RWPE2 (cell line): ENCODE measurements around the gene NAV2.

ENCODE experiments used
- ATAC-seq: fragments of 200-7000 bp; cut with Tn5 transposase; 3 replicates; pipeline ENCODE4 v1.9.1; 2021; ENCODE audit warnings: low read depth
- DNase-seq: peaks from one replicate; pipeline ENCODE4 v3.0.0-alpha.2; 2020; ENCODE audit warnings: low spot score
- H3K27ac ChIP-seq: fragments of 450-650 bp; 2 replicates; pipeline ENCODE4 v1.5.1; 2017; ENCODE audit warnings: mild to moderate bottlenecking; ENCODE audit not compliant: poor library complexity, severe bottlenecking
- H3K27me3 ChIP-seq: fragments of 250-450 bp; sonication (Bioruptor Pico); 2 replicates; pipeline ENCODE4 v1.5.1; 2021; ENCODE audit warnings: mild to moderate bottlenecking, moderate library complexity; ENCODE audit not compliant: insufficient read depth, poor library complexity, severe bottlenecking
- H3K36me3 ChIP-seq: fragments of 250-450 bp; sonication (Bioruptor Pico); 2 replicates; pipeline ENCODE4 v1.5.1; 2020; ENCODE audit warnings: low read depth, mild to moderate bottlenecking, moderate library complexity
- H3K4me1 ChIP-seq: fragments of 250-450 bp; sonication (Bioruptor Pico); 2 replicates; pipeline ENCODE4 v1.5.1; 2021; ENCODE audit warnings: mild to moderate bottlenecking, moderate library complexity; ENCODE audit not compliant: insufficient read depth, poor library complexity, severe bottlenecking
- H3K4me3 ChIP-seq: fragments of 250-450 bp; sonication (Bioruptor Pico); 2 replicates; pipeline ENCODE4 v1.5.1; 2021; ENCODE audit warnings: mild to moderate bottlenecking, moderate library complexity; ENCODE audit not compliant: severe bottlenecking
- H3K9me3 ChIP-seq: fragments of 250-450 bp; sonication (Bioruptor Pico); 2 replicates; pipeline ENCODE4 v1.5.1; 2021; ENCODE audit warnings: mild to moderate bottlenecking, moderate library complexity; ENCODE audit not compliant: severe bottlenecking
- TF ChIP-seq, protein P1 (sequence below): fragments of 450-650 bp; IDR thresholded peaks from one replicate; pipeline ENCODE4 v1.5.1; 2017; ENCODE audit warnings: mild to moderate bottlenecking, moderate library complexity; ENCODE audit not compliant: poor library complexity, severe bottlenecking

The NAV2 gene

GRCh38 chr11:20055312-20055711 lies 342.7 kb downstream of the NAV2 start:
- Histone ChIP-seq H3K36me3 (peaks cover 79% of the 10 kb centered on the region), H3K27me3 (no peaks in the 10 kb centered on the region), H3K27ac (peak overlapping the region; percentile 71), H3K4me1 (peaks cover 41% of the 10 kb centered on the region), H3K9me3 (no peaks in the 10 kb centered on the region), H3K4me3 (no peak overlapping the region)
- TF ChIP-seq, protein P1, sequence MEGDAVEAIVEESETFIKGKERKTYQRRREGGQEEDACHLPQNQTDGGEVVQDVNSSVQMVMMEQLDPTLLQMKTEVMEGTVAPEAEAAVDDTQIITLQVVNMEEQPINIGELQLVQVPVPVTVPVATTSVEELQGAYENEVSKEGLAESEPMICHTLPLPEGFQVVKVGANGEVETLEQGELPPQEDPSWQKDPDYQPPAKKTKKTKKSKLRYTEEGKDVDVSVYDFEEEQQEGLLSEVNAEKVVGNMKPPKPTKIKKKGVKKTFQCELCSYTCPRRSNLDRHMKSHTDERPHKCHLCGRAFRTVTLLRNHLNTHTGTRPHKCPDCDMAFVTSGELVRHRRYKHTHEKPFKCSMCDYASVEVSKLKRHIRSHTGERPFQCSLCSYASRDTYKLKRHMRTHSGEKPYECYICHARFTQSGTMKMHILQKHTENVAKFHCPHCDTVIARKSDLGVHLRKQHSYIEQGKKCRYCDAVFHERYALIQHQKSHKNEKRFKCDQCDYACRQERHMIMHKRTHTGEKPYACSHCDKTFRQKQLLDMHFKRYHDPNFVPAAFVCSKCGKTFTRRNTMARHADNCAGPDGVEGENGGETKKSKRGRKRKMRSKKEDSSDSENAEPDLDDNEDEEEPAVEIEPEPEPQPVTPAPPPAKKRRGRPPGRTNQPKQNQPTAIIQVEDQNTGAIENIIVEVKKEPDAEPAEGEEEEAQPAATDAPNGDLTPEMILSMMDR, result no peak
- DNase-seq (no peak), ATAC-seq (no peak)

DNA sequence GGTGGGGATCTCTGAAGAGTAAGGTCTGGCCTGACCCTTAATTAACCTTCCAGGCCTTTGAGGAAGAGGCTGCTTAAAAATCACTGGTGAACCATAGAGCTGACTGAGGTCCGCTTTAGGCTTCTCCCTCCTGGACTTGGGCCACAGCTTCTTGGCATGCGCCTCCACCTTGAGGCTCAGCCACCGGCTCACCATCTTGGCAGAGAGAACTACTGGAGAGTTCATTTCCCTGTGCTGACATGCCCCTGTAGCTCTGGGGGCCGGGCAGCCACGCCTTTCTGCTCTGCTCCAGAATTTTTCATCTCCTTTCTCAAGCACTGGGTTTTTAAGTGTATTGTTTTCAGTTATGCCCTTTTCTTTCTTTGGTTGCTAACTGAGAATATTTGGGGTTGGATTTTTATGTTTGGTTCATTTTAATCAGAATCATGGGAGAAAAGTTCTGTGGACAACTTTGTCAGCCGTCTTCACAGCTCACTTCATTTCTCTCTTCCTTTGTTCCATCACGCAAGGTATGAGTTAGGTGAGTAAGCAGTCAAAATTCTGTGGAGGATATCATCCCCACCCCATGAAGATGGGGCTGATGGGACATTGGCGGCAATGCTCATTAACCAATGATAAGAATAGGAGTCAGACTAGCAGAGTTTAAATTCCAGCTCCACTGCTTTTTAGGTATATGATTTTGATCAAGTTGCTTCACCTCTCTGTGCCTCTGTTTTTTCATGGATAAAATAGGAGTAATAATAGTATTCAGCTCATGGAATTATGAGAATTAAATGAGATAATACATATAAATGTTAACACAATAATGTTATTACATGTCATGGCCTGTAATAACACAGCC lies 343.7 kb downstream of the NAV2 start:
- H3K36me3 ChIP-seq, result peaks cover 78% of the 10 kb centered on the region
- H3K9me3 ChIP-seq, result no peaks in the 10 kb centered on the region
- TF ChIP-seq, protein P1, result no peak
- H3K4me1 ChIP-seq, result peaks cover 32% of the 10 kb centered on the region
- H3K27me3 ChIP-seq, result no peaks in the 10 kb centered on the region
- H3K4me3 ChIP-seq, result no peak overlapping the region
- DNase-seq (no peak), ATAC-seq (peak; percentile 77)
- peak overlapping the region; percentile 71 for H3K27ac ChIP-seq

DNA sequence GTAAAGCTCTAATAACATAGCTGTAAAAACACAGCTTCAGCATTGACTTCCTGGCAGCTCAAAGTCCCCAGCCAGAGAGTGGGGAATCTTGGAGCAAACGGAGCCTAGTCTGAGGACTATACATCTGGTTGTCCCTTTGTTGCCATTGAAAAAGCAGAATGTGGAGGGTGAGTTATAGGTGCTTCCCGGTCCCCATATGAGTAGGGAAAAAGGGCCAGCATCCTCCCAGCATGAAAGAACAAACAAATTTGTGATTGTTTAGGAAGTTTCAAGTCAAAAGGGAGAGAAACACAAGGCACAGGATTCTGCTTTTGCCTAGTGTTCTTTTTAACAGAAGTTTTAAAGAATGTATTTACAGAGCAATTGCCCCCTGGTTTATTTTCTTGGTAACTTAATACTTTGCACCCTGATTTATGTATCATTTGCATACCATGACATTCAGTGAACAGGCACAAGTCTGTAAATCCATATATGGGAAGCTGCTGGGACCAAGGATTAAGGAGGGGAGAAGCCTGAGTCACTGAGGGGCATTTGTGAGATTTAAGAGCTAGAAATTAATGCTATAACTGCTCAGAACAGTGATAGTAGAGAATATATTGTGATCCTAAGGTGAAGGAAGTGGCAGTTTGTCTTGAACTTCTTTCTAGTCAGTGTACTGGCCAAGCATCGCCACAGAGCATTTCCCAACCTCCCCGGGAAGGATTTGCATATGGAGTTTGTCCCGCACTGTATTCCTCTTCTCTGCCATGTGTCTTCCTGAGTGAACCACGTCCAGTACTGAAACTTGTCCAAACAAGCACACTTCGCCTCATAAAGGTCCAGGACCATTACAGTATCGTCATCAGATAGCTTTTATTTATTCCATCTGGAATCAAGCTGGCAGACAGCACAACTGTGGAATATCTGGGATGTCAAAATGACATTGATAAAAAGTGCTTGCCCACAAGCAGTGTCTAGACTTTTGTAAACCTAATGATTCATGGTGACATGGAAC lies 344.6 kb downstream of the NAV2 start:
- ATAC-seq, result peak; percentile 11; the same call in 1 of the 3 replicates
- H3K27ac ChIP-seq, result peak overlapping the region; percentile 71
- H3K9me3 ChIP-seq, result no peaks in the 10 kb centered on the region
- H3K36me3 ChIP-seq, result peaks cover 74% of the 10 kb centered on the region
- peaks cover 32% of the 10 kb centered on the region for H3K4me1 ChIP-seq
- no peak for DNase-seq
- H3K4me3 ChIP-seq, result no peak overlapping the region
- TF ChIP-seq, protein P1, result no peak
- no peaks in the 10 kb centered on the region for H3K27me3 ChIP-seq

GRCh38 chr11:20058749-20059458 lies 346.3 kb downstream of the NAV2 start:
- Histone ChIP-seq H3K9me3 (no peaks in the 10 kb centered on the region), H3K36me3 (peaks cover 82% of the 10 kb centered on the region), H3K27ac (peak overlapping the region; percentile 71), H3K4me3 (no peak overlapping the region), H3K4me1 (peaks cover 30% of the 10 kb centered on the region), H3K27me3 (no peaks in the 10 kb centered on the region)
- TF ChIP-seq, protein P1, result no peak
- ATAC-seq (no peak), DNase-seq (no peak)
